Esophagus muscularis mucosa (tissue), 3 donors: Measurements from ENCODE around the gene CDK5RAP2.

Experiments used
- CTCF ChIP-seq, 3 experiments: fragments of 200-600 bp in 2 of 3; fragments of 450-650 bp in 1 of 3; sonication (generic) in 2 of 3; IDR thresholded peaks; one replicate each; pipeline ENCODE4 v1.5.1; 2017 to 2019; ENCODE audit warnings: antibody characterized with exemption in 3 of 3, mild to moderate bottlenecking in 2 of 3, moderate library complexity in 1 of 3
- EP300 ChIP-seq: sonication (generic); formaldehyde crosslinking; IDR thresholded peaks from one replicate; pipeline ENCODE4 v1.6.1; 2017; ENCODE audit warnings: antibody characterized with exemption

DNA sequence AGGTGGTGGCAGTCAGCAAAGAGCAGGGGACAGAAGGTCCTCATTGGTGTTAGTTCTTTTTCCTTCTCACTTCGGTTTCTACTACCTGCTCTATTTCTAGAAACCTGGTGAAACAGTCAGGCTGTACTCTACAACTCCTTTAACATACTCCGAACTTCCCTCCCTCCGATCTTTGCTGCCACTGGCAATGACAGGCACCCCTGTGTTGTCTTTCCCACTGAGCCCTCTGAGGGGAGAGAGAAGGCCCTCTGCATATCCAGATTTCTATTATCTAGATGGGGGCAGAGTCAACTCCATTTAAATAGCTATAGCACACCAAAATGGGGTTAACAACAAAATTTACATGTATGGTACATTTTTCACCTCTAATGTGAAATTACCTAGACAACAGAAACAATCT, 123.7 kb downstream of the CDK5RAP2 start:
- no peak for TF ChIP-seq CTCF (IDR thresholded peaks at IDR 0.05)
- TF ChIP-seq EP300 = no peak
